H1 (cell line): ENCODE data around the gene FMO4.

Experiments
- RNF2 ChIP-seq: fragments of 200-900, 300-1000 bp; sonication (generic); IDR thresholded peaks from 2 replicates; pipeline ENCODE4 v1.7.1; 2016; ENCODE audit warnings: borderline replicate concordance, low read depth, mild to moderate bottlenecking, antibody characterized with exemption, low read length; ENCODE audit not compliant: poor library complexity, severe bottlenecking; ENCODE audit errors: missing control alignments
- SUZ12 ChIP-seq: fragments of 200-600 bp; sonication (generic); IDR thresholded peaks from 2 replicates; pipeline ENCODE4 v1.6.1; 2012; ENCODE audit warnings: mild to moderate bottlenecking, inconsistent platforms, low read length, moderate library complexity, mixed read lengths
- TAF1 ChIP-seq: IDR thresholded peaks from 2 replicates; pipeline ENCODE4 v1.6.1; 2011; ENCODE audit warnings: mild to moderate bottlenecking, low read depth, low read length
- TAF7 ChIP-seq: optimal IDR thresholded peaks from 2 replicates; pipeline ENCODE3; 2011; ENCODE audit warnings: low read depth, mild to moderate bottlenecking, inconsistent platforms, low read length, moderate library complexity, borderline replicate concordance
- ZNF274 ChIP-seq: IDR thresholded peaks from 2 replicates; pipeline ENCODE4 v1.7.0; 2012; ENCODE audit warnings: low read length, borderline replicate concordance; ENCODE audit errors: extremely low read depth
- TF ChIP-seq, protein P1 (sequence below), 3 experiments: IDR thresholded peaks; 1 replicate in 2 of 3; 2 replicates in 1 of 3; pipeline versions ENCODE4 v1.5.1 to v1.6.1; 2011; ENCODE audit warnings: low read length in 3 of 3, mild to moderate bottlenecking in 3 of 3, inconsistent platforms in 2 of 3, low read depth in 1 of 3, moderate library complexity in 1 of 3; ENCODE audit not compliant: insufficient read depth in 1 of 3; ENCODE audit errors: control extremely low read depth in 1 of 3

DNA sequence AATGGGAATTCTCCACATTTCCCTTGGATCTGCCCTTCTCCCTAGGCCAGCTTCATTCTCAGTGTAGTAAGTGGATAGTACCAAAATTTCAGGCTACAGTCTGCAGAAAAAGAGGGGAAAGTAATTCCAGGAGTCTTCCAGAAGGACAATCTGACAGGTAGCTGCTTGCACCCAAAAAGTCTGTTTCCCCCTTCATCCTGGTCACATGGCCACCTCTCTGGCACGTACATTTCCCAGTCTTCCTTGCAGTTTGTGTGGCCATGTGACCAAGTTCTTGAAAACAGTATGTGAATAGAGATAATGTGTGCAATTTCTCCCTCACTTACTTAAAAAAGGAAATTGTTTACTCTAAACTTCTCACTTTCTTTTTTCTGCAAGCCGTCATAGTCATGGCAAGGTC lies 14.6 kb upstream of the FMO4 start:
- TF ChIP-seq TAF1 (no peak), TAF7 (no peak), RNF2 (no peak), ZNF274 (no peak), SUZ12 (no peak)
- TF ChIP-seq, protein P1, sequence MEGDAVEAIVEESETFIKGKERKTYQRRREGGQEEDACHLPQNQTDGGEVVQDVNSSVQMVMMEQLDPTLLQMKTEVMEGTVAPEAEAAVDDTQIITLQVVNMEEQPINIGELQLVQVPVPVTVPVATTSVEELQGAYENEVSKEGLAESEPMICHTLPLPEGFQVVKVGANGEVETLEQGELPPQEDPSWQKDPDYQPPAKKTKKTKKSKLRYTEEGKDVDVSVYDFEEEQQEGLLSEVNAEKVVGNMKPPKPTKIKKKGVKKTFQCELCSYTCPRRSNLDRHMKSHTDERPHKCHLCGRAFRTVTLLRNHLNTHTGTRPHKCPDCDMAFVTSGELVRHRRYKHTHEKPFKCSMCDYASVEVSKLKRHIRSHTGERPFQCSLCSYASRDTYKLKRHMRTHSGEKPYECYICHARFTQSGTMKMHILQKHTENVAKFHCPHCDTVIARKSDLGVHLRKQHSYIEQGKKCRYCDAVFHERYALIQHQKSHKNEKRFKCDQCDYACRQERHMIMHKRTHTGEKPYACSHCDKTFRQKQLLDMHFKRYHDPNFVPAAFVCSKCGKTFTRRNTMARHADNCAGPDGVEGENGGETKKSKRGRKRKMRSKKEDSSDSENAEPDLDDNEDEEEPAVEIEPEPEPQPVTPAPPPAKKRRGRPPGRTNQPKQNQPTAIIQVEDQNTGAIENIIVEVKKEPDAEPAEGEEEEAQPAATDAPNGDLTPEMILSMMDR (IDR thresholded peaks at IDR 0.05; ENCODE audit: control extremely low read depth in 1 of 3, insufficient read depth in 1 of 3, low read depth in 1 of 3, low read length in 3 of 3): no peak
